Calu3 (cell line): ENCODE measurements around the gene SAMD10. TPM values are rescaled to one million over a fixed set of nuclear protein-coding genes. Genes with fewer than 3 reads are reported as not detected.
"Not testable (repeated sequence)": the region's sequence is repeated elsewhere in the genome, so short reads cannot be mapped to it uniquely, and the experiment has no call there.

ENCODE experiments used
- BruUV-seq: library from RNA; stranded (reverse); fragments of 400-500 nt; replicated peaks from 2 replicates; lab custom pipeline; 2021; lab: Mats Ljungman, UMichigan
- CTCF ChIA-PET: fragments of 300-600 bp; sonication (Branson Sonifier 250); formaldehyde crosslinking; loops from one replicate; lab custom pipeline; 2022; ENCODE audit warnings: antibody characterized with exemption; lab: Charles Lee
- DNase-seq: peaks from one replicate; pipeline ENCODE4 v3.0.0; 2022
- H3K27ac Mint-ChIP-seq: one replicate; pipeline ENCODE4 v1.8.0; 2022; ENCODE audit warnings: mixed read lengths; ENCODE audit not compliant: unreplicated experiment
- H3K27me3 Mint-ChIP-seq: one replicate; pipeline ENCODE4 v1.8.0; 2022; ENCODE audit warnings: mixed read lengths; ENCODE audit not compliant: unreplicated experiment
- H3K36me3 Mint-ChIP-seq: one replicate; pipeline ENCODE4 v1.8.0; 2022; ENCODE audit warnings: mild to moderate bottlenecking, moderate library complexity, mixed read lengths; ENCODE audit not compliant: insufficient read depth, unreplicated experiment
- H3K4me1 Mint-ChIP-seq: one replicate; pipeline ENCODE4 v1.8.0; 2022; ENCODE audit warnings: mild to moderate bottlenecking, low read depth, mixed read lengths; ENCODE audit not compliant: unreplicated experiment
- H3K4me3 Mint-ChIP-seq: one replicate; pipeline ENCODE4 v1.8.0; 2022; ENCODE audit warnings: mild to moderate bottlenecking, low read depth, moderate library complexity, mixed read lengths; ENCODE audit not compliant: unreplicated experiment
- H3K9me3 Mint-ChIP-seq: one replicate; pipeline ENCODE4 v1.8.0; 2022; ENCODE audit warnings: low read depth, mixed read lengths; ENCODE audit not compliant: unreplicated experiment
- intact Hi-C: fragments of 100-400 bp; cut with micrococcal nuclease; formaldehyde crosslinking; loops from one replicate; pipeline ENCODE4 v1.10.0; 2022; ENCODE audit not compliant: unreplicated experiment
- total RNA-seq: library from RNA; stranded (reverse); gene quantifications from 2 replicates; pipeline ENCODE4 v1.2.3, GENCODE V29; 2022
- TF ChIP-seq, protein P1 (sequence below): fragments of 200-600 bp; IDR thresholded peaks from one replicate; pipeline ENCODE4 v1.8.0; 2022; ENCODE audit warnings: antibody characterized with exemption; ENCODE audit not compliant: unreplicated experiment

Gene SAMD10
- total RNA-seq, 1 experiment from 2014 or later, result 23.6 TPM

- no peaks in the 10 kb centered on the region for H3K4me1 Mint-ChIP-seq
- no TSS peak for BruUV-seq
- CTCF ChIA-PET, result no interaction called here
- no peaks in the 10 kb centered on the region for H3K27me3 Mint-ChIP-seq
- no peak overlapping the region for H3K27ac Mint-ChIP-seq
- peaks cover 80% of the 10 kb centered on the region for H3K36me3 Mint-ChIP-seq
- H3K9me3 Mint-ChIP-seq, result no peaks in the 10 kb centered on the region
- DNase-seq, result no peak
- TF ChIP-seq, protein P1, sequence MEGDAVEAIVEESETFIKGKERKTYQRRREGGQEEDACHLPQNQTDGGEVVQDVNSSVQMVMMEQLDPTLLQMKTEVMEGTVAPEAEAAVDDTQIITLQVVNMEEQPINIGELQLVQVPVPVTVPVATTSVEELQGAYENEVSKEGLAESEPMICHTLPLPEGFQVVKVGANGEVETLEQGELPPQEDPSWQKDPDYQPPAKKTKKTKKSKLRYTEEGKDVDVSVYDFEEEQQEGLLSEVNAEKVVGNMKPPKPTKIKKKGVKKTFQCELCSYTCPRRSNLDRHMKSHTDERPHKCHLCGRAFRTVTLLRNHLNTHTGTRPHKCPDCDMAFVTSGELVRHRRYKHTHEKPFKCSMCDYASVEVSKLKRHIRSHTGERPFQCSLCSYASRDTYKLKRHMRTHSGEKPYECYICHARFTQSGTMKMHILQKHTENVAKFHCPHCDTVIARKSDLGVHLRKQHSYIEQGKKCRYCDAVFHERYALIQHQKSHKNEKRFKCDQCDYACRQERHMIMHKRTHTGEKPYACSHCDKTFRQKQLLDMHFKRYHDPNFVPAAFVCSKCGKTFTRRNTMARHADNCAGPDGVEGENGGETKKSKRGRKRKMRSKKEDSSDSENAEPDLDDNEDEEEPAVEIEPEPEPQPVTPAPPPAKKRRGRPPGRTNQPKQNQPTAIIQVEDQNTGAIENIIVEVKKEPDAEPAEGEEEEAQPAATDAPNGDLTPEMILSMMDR, result no peak
- H3K4me3 Mint-ChIP-seq, result no peak overlapping the region
- intact Hi-C loops, result no loop called here
Observed at GRCh38 chr20:63931735-63932134, 47.7 kb downstream of the SAMD10 start.

- TF ChIP-seq, protein P1, result no peak
- Mint-ChIP-seq H3K27ac (no peak overlapping the region), H3K4me1 (no peaks in the 10 kb centered on the region), H3K4me3 (no peak overlapping the region), H3K27me3 (no peaks in the 10 kb centered on the region), H3K9me3 (no peaks in the 10 kb centered on the region), H3K36me3 (peaks cover 79% of the 10 kb centered on the region)
- no peak for DNase-seq
- BruUV-seq, result no TSS peak
- CTCF ChIA-PET, result no interaction called here
- intact Hi-C loops, result no loop called here
Observed at GRCh38 chr20:63930971-63931553, 48.4 kb downstream of the SAMD10 start.

- CTCF ChIA-PET, DNase-seq, H3K27ac Mint-ChIP-seq, H3K4me3 Mint-ChIP-seq, intact Hi-C loops, H3K27me3 Mint-ChIP-seq, BruUV-seq, H3K9me3 Mint-ChIP-seq, H3K4me1 Mint-ChIP-seq: not testable (repeated sequence)
- H3K36me3 Mint-ChIP-seq, result peaks cover 74% of the 10 kb centered on the region
Observed at GRCh38 chr20:63929473-63929883, 50.0 kb downstream of the SAMD10 start.

DNA sequence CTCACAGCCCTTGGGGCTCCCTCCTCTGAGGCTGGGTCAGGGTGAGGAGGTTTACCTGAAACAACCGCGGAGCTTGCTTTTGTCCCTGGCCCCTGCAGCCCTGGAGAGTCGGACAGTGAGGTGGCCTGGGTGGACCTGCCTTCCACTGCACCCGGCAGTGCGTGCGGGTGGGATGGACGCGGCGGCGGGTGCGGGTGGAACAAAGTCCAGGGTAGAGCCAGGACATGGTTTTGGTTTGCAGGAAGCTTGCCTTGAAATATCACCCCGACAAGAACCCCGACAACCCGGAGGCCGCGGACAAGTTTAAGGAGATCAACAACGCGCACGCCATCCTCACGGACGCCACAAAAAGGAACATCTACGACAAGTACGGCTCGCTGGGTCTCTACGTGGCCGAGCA, 50.4 kb downstream of the SAMD10 start:
- Mint-ChIP-seq H3K4me3 (no peak overlapping the region), H3K27ac (no peak overlapping the region), H3K4me1 (no peaks in the 10 kb centered on the region), H3K27me3 (no peaks in the 10 kb centered on the region), H3K36me3 (peaks cover 70% of the 10 kb centered on the region), H3K9me3 (no peaks in the 10 kb centered on the region)
- TF ChIP-seq, protein P1, result no peak
- no peak for DNase-seq
- CTCF ChIA-PET, result no interaction called here
- intact Hi-C loops, result no loop called here
- no TSS peak for BruUV-seq

GRCh38 chr20:63926298-63926697, 53.1 kb downstream of the SAMD10 start:
- TF ChIP-seq, protein P1, result no peak
- CTCF ChIA-PET, result no interaction called here
- intact Hi-C loops, result no loop called here
- Mint-ChIP-seq H3K27ac (no peak overlapping the region), H3K9me3 (no peaks in the 10 kb centered on the region), H3K4me3 (no peak overlapping the region), H3K4me1 (no peaks in the 10 kb centered on the region), H3K36me3 (peaks cover 71% of the 10 kb centered on the region), H3K27me3 (no peaks in the 10 kb centered on the region)
- BruUV-seq, result no TSS peak
- no peak for DNase-seq
